Stimulated activated CD8-positive, alpha-beta memory T cell treated with anti-CD3 and anti-CD28 coated beads, Interleukin-4, amount 100 ng/mL, for 48 hours (primary cell): Measurements from ENCODE around the gene TRIP13.
"Not testable (repeated sequence)": the region's sequence is repeated elsewhere in the genome, so short reads cannot be mapped to it uniquely, and the experiment has no call there.

Experiments
- DNase-seq: peaks from one replicate; pipeline ENCODE4 v3.0.0-alpha.2; 2020

Gene TRIP13

GRCh38 chr5:922436-923280 lies 30.0 kb downstream of the TRIP13 start:
- no peak for DNase-seq

- peak; percentile 84 for DNase-seq
These were observed 30.7 kb downstream of the TRIP13 start for GRCh38 chr5:923281-923873.

DNA sequence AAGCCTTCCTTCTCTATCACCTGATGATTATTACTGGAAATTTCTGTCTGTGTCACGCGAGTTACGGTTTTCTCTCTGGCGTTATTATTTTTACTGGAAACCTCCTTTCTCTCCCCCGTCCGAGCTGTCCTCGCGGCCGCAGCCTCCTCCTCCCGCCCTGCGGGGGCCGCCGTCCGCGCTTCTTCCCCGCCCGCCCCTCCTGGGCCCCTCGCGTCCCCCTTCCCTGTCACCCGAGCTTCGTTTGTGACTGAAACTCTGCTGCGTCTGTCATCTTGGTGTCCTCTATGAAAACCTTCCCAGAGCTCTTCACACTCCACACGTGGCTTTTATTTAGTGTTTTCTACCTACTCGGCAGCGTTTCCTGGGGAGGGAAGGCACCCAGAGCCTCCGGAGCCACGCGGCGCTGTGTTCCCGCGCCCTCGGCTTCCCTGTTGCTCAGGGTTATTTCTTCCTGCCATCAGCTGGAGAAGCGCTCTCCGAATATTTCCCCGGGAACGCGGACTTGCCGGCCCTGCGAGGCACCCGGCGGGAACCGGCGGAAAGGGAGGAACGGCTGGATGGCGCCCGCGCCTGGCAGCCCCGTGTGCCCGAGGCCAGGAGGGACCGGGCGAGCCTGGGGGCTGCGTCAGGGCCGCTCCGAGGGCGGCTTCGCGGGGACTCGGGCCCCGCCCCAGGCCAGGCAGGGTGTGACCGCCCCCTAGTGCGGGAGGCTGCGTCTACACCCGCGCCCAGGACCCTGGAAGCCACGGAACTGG lies 33.9 kb downstream of the TRIP13 start:
- DNase-seq = peak; percentile 52

GRCh38 chr5:927172-928015 lies 34.7 kb downstream of the TRIP13 start:
- DNase-seq = peak; percentile 18

GRCh38 chr5:929182-929581 lies 36.5 kb downstream of the TRIP13 start:
- not testable (repeated sequence) for DNase-seq

- no peak for DNase-seq
These were observed 36.9 kb downstream of the TRIP13 start for GRCh38 chr5:929596-929995.

- DNase-seq = no peak
These were observed 38.2 kb downstream of the TRIP13 start for GRCh38 chr5:930866-931265.

GRCh38 chr5:931570-932145 lies 39.0 kb downstream of the TRIP13 start:
- no peak for DNase-seq

DNA sequence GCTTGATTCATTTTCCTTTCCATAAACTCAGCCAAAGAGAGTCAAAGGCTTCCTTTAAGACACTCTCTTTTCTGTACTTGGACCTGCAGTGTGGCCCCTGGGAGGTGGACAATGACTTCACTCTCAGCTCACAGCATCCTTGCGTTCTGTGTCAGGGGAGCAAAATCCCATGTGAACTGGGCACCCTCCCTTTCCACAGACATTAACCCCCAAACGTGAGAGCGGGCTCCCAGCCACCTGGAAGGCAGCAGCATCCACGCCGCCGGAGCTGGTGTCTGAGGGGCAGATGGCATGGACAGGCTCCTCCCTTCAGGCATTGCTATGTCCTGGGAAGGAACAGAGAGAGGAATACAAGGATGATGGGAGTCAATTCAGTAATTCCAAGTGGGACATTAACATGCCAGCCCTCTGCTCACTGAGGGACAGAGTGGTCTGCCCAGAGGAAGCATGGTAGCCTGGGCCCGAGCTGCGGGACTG lies 39.5 kb downstream of the TRIP13 start:
- DNase-seq = peak; percentile 16

GRCh38 chr5:932628-933250 lies 40.1 kb downstream of the TRIP13 start:
- no peak for DNase-seq

DNA sequence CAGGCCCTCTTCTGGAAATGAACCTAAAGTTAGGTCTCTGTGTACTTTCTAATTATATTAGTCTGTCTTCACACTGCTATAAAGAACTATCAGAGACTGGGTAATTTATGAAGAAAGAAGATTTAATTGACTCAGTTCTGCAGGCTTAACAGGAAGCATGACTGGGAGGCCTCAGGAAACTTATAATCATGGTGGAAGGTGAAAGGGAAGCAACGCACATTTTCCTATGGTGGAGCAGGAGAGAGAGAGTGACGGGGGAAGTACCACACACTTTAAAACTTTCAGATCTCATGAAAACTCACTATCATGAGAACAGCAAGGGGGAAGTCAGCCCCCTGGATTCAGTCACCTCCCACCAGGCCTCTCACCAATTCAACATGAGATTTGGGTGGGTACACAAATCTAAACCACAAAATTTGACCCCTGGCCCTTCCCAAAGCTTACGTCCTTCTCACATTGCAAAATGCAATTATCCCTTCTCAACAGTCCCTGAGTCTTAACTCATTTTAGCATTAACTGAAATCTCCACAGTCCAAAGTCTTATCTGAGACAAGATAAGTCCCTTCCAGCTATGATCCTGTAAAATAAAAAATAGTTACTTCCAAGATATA lies 40.7 kb downstream of the TRIP13 start:
- no peak for DNase-seq

DNA sequence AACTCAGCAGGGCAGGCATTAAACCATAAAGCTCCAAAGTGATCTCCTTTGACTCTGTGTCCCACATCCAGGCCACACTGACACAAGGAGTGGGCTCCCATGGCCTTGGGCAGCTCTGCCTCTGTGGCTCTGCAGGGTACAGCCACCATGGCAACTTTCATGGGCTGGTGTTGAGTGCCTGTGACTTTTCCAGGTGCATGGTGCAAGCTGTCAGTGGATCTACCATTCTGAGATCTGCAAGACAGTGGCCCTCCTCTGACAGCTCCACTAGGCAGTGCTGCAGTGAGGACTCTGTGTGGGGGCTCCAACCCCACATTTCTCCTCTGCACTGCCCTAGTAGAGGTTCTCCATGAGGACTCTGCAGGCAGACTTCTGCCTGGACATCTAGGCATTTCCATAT lies 41.3 kb downstream of the TRIP13 start:
- DNase-seq = not testable (repeated sequence)

DNA sequence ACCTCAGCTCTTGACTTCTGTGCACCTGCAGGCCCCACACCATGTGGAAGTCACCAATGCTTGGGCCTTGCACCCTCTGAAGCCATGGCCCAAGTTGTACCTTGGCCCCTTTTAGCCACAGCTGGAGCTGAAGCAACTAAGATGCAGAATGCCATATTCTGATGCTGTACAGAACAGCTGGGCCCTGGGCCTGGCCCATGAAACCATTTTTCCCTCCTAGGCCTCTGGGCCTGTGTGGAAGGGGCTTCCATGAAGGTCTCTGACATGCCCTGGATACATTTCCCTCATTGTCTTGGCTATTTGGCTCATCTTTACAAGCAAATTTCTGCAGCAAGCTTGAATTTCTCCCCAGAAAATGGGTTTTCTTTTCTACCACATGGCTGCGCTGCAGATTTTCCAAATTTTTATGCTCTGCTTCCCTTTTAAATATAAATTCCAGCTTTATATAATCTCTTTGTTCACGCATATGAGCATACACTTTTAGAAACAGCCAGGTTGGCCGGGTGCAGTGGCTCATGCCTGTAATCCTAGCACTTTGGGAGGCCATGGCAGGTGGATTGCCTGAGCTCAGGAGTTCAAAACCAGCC lies 41.8 kb downstream of the TRIP13 start:
- DNase-seq = not testable (repeated sequence)

- no peak for DNase-seq
These were observed 42.9 kb downstream of the TRIP13 start for GRCh38 chr5:935510-936084.

DNA sequence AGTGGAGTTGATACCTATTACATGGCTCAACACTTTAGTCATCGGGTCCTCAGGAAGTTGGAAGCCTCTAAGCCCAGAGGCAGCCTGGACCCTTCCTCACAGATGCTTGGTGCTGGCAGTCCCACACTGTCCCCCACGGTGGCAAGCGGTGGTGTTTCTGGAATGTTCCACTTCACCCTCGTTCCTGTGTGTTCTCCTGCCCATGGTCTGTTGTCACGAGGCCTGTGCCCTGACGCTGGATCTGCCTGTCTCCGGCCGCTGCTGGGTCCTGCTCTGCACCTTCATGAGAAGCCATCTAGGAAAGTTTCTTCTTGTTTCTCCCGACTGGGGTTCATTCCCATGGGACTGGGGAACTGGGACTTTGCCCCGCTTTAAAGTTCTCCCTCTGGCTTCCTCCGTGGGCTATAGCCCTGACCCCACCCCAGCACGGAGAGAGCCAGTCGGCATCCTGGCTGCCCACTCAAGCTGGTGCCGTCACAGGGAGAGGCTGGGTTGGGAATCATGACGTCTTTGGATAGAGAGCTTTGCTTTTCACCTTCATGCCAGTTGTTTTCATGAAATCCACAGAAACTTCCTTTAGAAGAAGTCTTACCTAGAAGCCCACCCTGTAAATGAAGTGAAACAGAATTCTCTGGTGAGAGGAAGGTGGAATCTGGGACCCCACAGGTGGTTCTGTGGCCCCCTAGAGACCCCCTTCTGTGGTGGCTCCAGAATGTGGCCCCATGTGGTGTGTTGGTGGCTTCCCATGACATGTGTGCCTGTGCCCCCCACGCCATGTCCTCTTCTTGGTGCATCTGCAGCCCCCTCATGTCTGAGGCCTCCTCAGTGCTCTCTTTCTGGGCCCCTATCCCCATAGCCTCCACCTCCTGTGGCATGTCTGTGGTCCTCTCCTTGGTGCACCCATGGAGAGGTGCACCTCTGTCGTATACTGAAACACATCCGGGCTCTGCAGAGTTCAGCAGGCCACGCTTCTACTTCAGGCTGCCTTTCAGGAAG lies 43.8 kb downstream of the TRIP13 start:
- DNase-seq = no peak

- no peak for DNase-seq
These were observed 44.7 kb downstream of the TRIP13 start for GRCh38 chr5:937151-937924.

GRCh38 chr5:939368-939767 lies 46.7 kb downstream of the TRIP13 start:
- DNase-seq = no peak

- DNase-seq = not testable (repeated sequence)
These were observed 48.1 kb downstream of the TRIP13 start for GRCh38 chr5:940741-941140.
